ENCODE results near the gene ZSCAN18. TPM values are rescaled to one million over a fixed set of nuclear protein-coding genes. Genes with fewer than 3 reads are reported as not detected.

ZSCAN18 gene
- total RNA-seq, 2 donors from 2014 or later, result 17.1 to 22.9 TPM

GRCh38 chr19:58085348-58085875, 12.6 kb downstream of the ZSCAN18 start:
- no peaks in the 10 kb centered on the region for H3K36me3 ChIP-seq
- no peaks in the 10 kb centered on the region for H3K9me3 ChIP-seq
- no peak overlapping the region for H3K9ac ChIP-seq (ENCODE audit: low read depth in 2 of 2, low read length in 2 of 2)
- no peaks in the 10 kb centered on the region for H3K27me3 ChIP-seq
- intact Hi-C loops (cut with DNase I), result no loop called here
- H3K4me3 ChIP-seq, result no peak overlapping the region
- DNase-seq, result no peak
- TF ChIP-seq CTCF (IDR thresholded peaks at IDR 0.05), result no peak
- H3K4me1 ChIP-seq, result no peaks in the 10 kb centered on the region
- no peak overlapping the region for H3K27ac ChIP-seq

GRCh38 chr19:58084596-58085347, 13.3 kb downstream of the ZSCAN18 start:
- no peaks in the 10 kb centered on the region for H3K4me1 ChIP-seq
- TF ChIP-seq CTCF (IDR thresholded peaks at IDR 0.05), result no peak
- intact Hi-C loops (cut with DNase I), result no loop called here
- no peak overlapping the region for H3K27ac ChIP-seq
- H3K9ac ChIP-seq (ENCODE audit: low read depth in 2 of 2, low read length in 2 of 2), result no peak overlapping the region
- DNase-seq, result no peak
- H3K9me3 ChIP-seq, result no peaks in the 10 kb centered on the region
- no peaks in the 10 kb centered on the region for H3K27me3 ChIP-seq
- no peak overlapping the region for H3K4me3 ChIP-seq
- no peaks in the 10 kb centered on the region for H3K36me3 ChIP-seq

- DNase-seq, result no peak
- intact Hi-C loops (cut with DNase I), result no loop called here
- no peak overlapping the region for H3K9ac ChIP-seq (ENCODE audit: low read depth in 2 of 2, low read length in 2 of 2)
- no peak overlapping the region for H3K4me3 ChIP-seq
- H3K27ac ChIP-seq, result no peak overlapping the region
- no peaks in the 10 kb centered on the region for H3K9me3 ChIP-seq
- no peaks in the 10 kb centered on the region for H3K4me1 ChIP-seq
- no peak for TF ChIP-seq CTCF (IDR thresholded peaks at IDR 0.05)
- H3K27me3 ChIP-seq, result no peaks in the 10 kb centered on the region
- H3K36me3 ChIP-seq, result no peaks in the 10 kb centered on the region
These were observed 15.0 kb downstream of the ZSCAN18 start for GRCh38 chr19:58083021-58083420.

GRCh38 chr19:58079792-58080191, 18.2 kb downstream of the ZSCAN18 start:
- intact Hi-C loops (cut with DNase I), result no loop called here
- Histone ChIP-seq H3K4me1 (no peaks in the 10 kb centered on the region), H3K9ac (ENCODE audit: low read depth in 2 of 2, low read length in 2 of 2) (no peak overlapping the region), H3K27ac (no peak overlapping the region), H3K36me3 (no peaks in the 10 kb centered on the region), H3K9me3 (no peaks in the 10 kb centered on the region), H3K4me3 (no peak overlapping the region), H3K27me3 (no peaks in the 10 kb centered on the region)
- DNase-seq, result no peak
- no peak for TF ChIP-seq CTCF (IDR thresholded peaks at IDR 0.05)

GRCh38 chr19:58067240-58067912, 30.7 kb downstream of the ZSCAN18 start:
- Histone ChIP-seq H3K27me3 (no peaks in the 10 kb centered on the region), H3K27ac (no peak overlapping the region), H3K36me3 (no peaks in the 10 kb centered on the region), H3K9me3 (peaks cover 5% of the 10 kb centered on the region), H3K4me1 (no peaks in the 10 kb centered on the region), H3K9ac (ENCODE audit: low read depth in 2 of 2, low read length in 2 of 2) (no peak overlapping the region), H3K4me3 (no peak overlapping the region)
- TF ChIP-seq CTCF (IDR thresholded peaks at IDR 0.05), result no peak
- intact Hi-C loops (cut with DNase I), result no loop called here
- DNase-seq, result no peak
